Kidney epithelial cell (primary cell): ENCODE results near the gene ZBTB16. TPM values are rescaled to one million over a fixed set of nuclear protein-coding genes. Genes with fewer than 3 reads are reported as not detected.

Experiments
- DNase-seq: peaks from one replicate; pipeline ENCODE4 v3.0.0-alpha.2; 2010; ENCODE audit warnings: low read depth
- H3K27me3 ChIP-seq: 2 replicates; pipeline ENCODE4 v1.6.0; 2011; ENCODE audit warnings: low read length; ENCODE audit not compliant: control insufficient read depth, insufficient read depth
- H3K36me3 ChIP-seq: 2 replicates; pipeline ENCODE4 v1.5.1; 2011; ENCODE audit warnings: low read length; ENCODE audit not compliant: control insufficient read depth, insufficient read depth
- H3K4me3 ChIP-seq: 2 replicates; pipeline ENCODE4 v1.5.1; 2011; ENCODE audit warnings: low read depth, mild to moderate bottlenecking, control low read depth, low read length
- CTCF ChIP-seq: IDR thresholded peaks from 2 replicates; pipeline ENCODE4 v1.5.1; 2011; ENCODE audit warnings: mild to moderate bottlenecking, moderate library complexity, low read length, control low read depth, inconsistent platforms; ENCODE audit not compliant: insufficient read depth, poor library complexity, severe bottlenecking
- total RNA-seq: library from RNA; depleted of rRNA; stranded (reverse); fragments of >200 nt; gene quantifications from 2 replicates; pipeline ENCODE4 v1.2.3, GENCODE V29; 2015

ZBTB16 gene
- total RNA-seq, 1 donor from 2014 or later, result 0.08 TPM

- Histone ChIP-seq H3K36me3 (no peaks in the 10 kb centered on the region), H3K27me3 (peaks cover 26% of the 10 kb centered on the region), H3K4me3 (no peak overlapping the region)
- no peak for DNase-seq
- no peak for TF ChIP-seq CTCF
Observed at GRCh38 chr11:114175706-114176105, 116.2 kb downstream of the ZBTB16 start.

- no peaks in the 10 kb centered on the region for H3K36me3 ChIP-seq
- H3K4me3 ChIP-seq, result no peak overlapping the region
- DNase-seq, result no peak
- H3K27me3 ChIP-seq, result peaks cover 30% of the 10 kb centered on the region
- TF ChIP-seq CTCF, result no peak
Observed at GRCh38 chr11:114176321-114176720, 116.8 kb downstream of the ZBTB16 start.

- no peaks in the 10 kb centered on the region for H3K36me3 ChIP-seq
- peaks cover 44% of the 10 kb centered on the region for H3K27me3 ChIP-seq
- no peak for TF ChIP-seq CTCF
- H3K4me3 ChIP-seq, result no peak overlapping the region
- DNase-seq, result no peak
Observed at GRCh38 chr11:114178656-114179055, 119.1 kb downstream of the ZBTB16 start.

GRCh38 chr11:114179234-114179941, 119.9 kb downstream of the ZBTB16 start:
- TF ChIP-seq CTCF, result no peak
- no peaks in the 10 kb centered on the region for H3K36me3 ChIP-seq
- H3K4me3 ChIP-seq, result no peak overlapping the region
- DNase-seq, result no peak
- peaks cover 44% of the 10 kb centered on the region for H3K27me3 ChIP-seq

GRCh38 chr11:114180301-114181055, 121.0 kb downstream of the ZBTB16 start:
- H3K4me3 ChIP-seq, result no peak overlapping the region
- no peak for DNase-seq
- H3K36me3 ChIP-seq, result no peaks in the 10 kb centered on the region
- peaks cover 39% of the 10 kb centered on the region for H3K27me3 ChIP-seq
- peak; percentile 65 for TF ChIP-seq CTCF
